ENCODE data around the gene RPL38. TPM values are rescaled to one million over a fixed set of nuclear protein-coding genes. Genes with fewer than 3 reads are reported as not detected.

RPL38 gene
- total and polyA plus RNA-seq, 5 donors: 647 to 1,420 (median 752) TPM

- no peaks in the 10 kb centered on the region for H3K27me3 ChIP-seq (ENCODE audit: control insufficient read depth, insufficient read depth)
- no peaks in the 10 kb centered on the region for H3K4me1 ChIP-seq (ENCODE audit: control insufficient read depth, insufficient read depth, low read length)
- H3K27ac ChIP-seq (ENCODE audit: low read length): no peak overlapping the region
- DNase-seq (peak in 1 of 3 donors; percentile 37), ATAC-seq (no peak)
- H3K9me3 ChIP-seq (ENCODE audit: control insufficient read depth, low read length): no peaks in the 10 kb centered on the region
- no peak overlapping the region for H3K4me3 ChIP-seq (ENCODE audit: low read length)
- 63% methylated on average over 13 of the region's 13 CpGs for WGBS
- intact Hi-C loops (cut with DNase I): loop anchor here (5.0 to 10.0 kb wide), 4 partner anchors 78 to 238 kb away; partner anchors contain the start of genes BTBD17 (in 2 of the 4) and GPR142 (in 2 of the 4)
Measured at GRCh38 chr17:74217037-74217730, 13.7 kb downstream of the RPL38 start.

GRCh38 chr17:74217888-74218287 lies 14.4 kb downstream of the RPL38 start:
- Histone ChIP-seq H3K27ac (ENCODE audit: low read length) (no peak overlapping the region), H3K4me3 (ENCODE audit: low read length) (no peak overlapping the region), H3K4me1 (ENCODE audit: control insufficient read depth, insufficient read depth, low read length) (no peaks in the 10 kb centered on the region), H3K27me3 (ENCODE audit: control insufficient read depth, insufficient read depth) (no peaks in the 10 kb centered on the region), H3K9me3 (ENCODE audit: control insufficient read depth, low read length) (no peaks in the 10 kb centered on the region)
- no peak for ATAC-seq
- DNase-seq: peak in 1 of 3 donors; percentile 31
- intact Hi-C loops (cut with DNase I): loop anchor here (5.0 to 10.0 kb wide), 4 partner anchors 77 to 237 kb away; partner anchors contain the start of genes BTBD17 (in 2 of the 4) and GPR142 (in 2 of the 4)
- WGBS: 85% methylated on average over 2 of the region's 2 CpGs

- Histone ChIP-seq H3K4me3 (ENCODE audit: low read length) (no peak overlapping the region), H3K27me3 (ENCODE audit: control insufficient read depth, insufficient read depth) (no peaks in the 10 kb centered on the region), H3K4me1 (ENCODE audit: control insufficient read depth, insufficient read depth, low read length) (no peaks in the 10 kb centered on the region), H3K9me3 (ENCODE audit: control insufficient read depth, low read length) (no peaks in the 10 kb centered on the region), H3K27ac (ENCODE audit: low read length) (no peak overlapping the region)
- WGBS: 59% methylated on average over 8 of the region's 8 CpGs
- intact Hi-C loops (cut with DNase I): loop anchor here (5.0 to 10.0 kb wide), 4 partner anchors 76 to 236 kb away; partner anchors contain the start of genes BTBD17 (in 2 of the 4) and GPR142 (in 2 of the 4)
- DNase-seq (peak in 2 of 3 donors; percentile 73 to 74), ATAC-seq (no peak)
Measured at GRCh38 chr17:74218436-74218835, 15.0 kb downstream of the RPL38 start.

GRCh38 chr17:74219576-74220133 lies 16.2 kb downstream of the RPL38 start:
- Histone ChIP-seq H3K4me1 (ENCODE audit: control insufficient read depth, insufficient read depth, low read length) (no peaks in the 10 kb centered on the region), H3K4me3 (ENCODE audit: low read length) (no peak overlapping the region), H3K27me3 (ENCODE audit: control insufficient read depth, insufficient read depth) (no peaks in the 10 kb centered on the region), H3K9me3 (ENCODE audit: control insufficient read depth, low read length) (no peaks in the 10 kb centered on the region), H3K27ac (ENCODE audit: low read length) (no peak overlapping the region)
- no peak for DNase-seq
- intact Hi-C loops (cut with DNase I): loop anchor here (5.0 to 10.0 kb wide), 4 partner anchors 75 to 235 kb away; partner anchors contain the start of genes BTBD17 (in 2 of the 4) and GPR142 (in 2 of the 4)
- no peak for ATAC-seq
- 82% methylated on average over 3 of the region's 3 CpGs for WGBS

GRCh38 chr17:74220219-74220618 lies 16.7 kb downstream of the RPL38 start:
- WGBS: 83% methylated on average over 2 of the region's 2 CpGs

GRCh38 chr17:74220946-74221818 lies 17.7 kb downstream of the RPL38 start:
- intact Hi-C loops (cut with DNase I): no loop called here
- peak in 1 of 3 donors; percentile 51 for DNase-seq
- no peak for ATAC-seq
- Histone ChIP-seq H3K4me3 (ENCODE audit: low read length) (no peak overlapping the region), H3K9me3 (ENCODE audit: control insufficient read depth, low read length) (no peaks in the 10 kb centered on the region), H3K27me3 (ENCODE audit: control insufficient read depth, insufficient read depth) (no peaks in the 10 kb centered on the region), H3K27ac (ENCODE audit: low read length) (no peak overlapping the region), H3K4me1 (ENCODE audit: control insufficient read depth, insufficient read depth, low read length) (no peaks in the 10 kb centered on the region)
- WGBS: 93% methylated on average over 16 of the region's 16 CpGs

More at GRCh38 chr17:74220219-74220618, 16.7 kb downstream of the RPL38 start:
- Histone ChIP-seq H3K4me3 (ENCODE audit: low read length) (no peak overlapping the region), H3K4me1 (ENCODE audit: control insufficient read depth, insufficient read depth, low read length) (no peaks in the 10 kb centered on the region), H3K27me3 (ENCODE audit: control insufficient read depth, insufficient read depth) (no peaks in the 10 kb centered on the region), H3K9me3 (ENCODE audit: control insufficient read depth, low read length) (no peaks in the 10 kb centered on the region), H3K27ac (ENCODE audit: low read length) (no peak overlapping the region)
- DNase-seq: no peak
- no peak for ATAC-seq
- intact Hi-C loops (cut with DNase I): no loop called here

- Histone ChIP-seq H3K9me3 (ENCODE audit: control insufficient read depth, low read length) (no peaks in the 10 kb centered on the region), H3K4me3 (ENCODE audit: low read length) (no peak overlapping the region), H3K27me3 (ENCODE audit: control insufficient read depth, insufficient read depth) (no peaks in the 10 kb centered on the region), H3K4me1 (ENCODE audit: control insufficient read depth, insufficient read depth, low read length) (no peaks in the 10 kb centered on the region), H3K27ac (ENCODE audit: low read length) (no peak overlapping the region)
- peak in 1 of 3 donors; percentile 35 for DNase-seq
- ATAC-seq: no peak
- intact Hi-C loops (cut with DNase I): no loop called here
- 93% methylated on average over 13 of the region's 13 CpGs for WGBS
Measured at GRCh38 chr17:74222399-74222798, 18.9 kb downstream of the RPL38 start.

- ATAC-seq: no peak
- H3K4me1 ChIP-seq (ENCODE audit: control insufficient read depth, insufficient read depth, low read length): no peaks in the 10 kb centered on the region
- no peaks in the 10 kb centered on the region for H3K9me3 ChIP-seq (ENCODE audit: control insufficient read depth, low read length)
- WGBS: 96% methylated on average over 14 of the region's 14 CpGs
- intact Hi-C loops (cut with DNase I): no loop called here
- DNase-seq: no peak
- no peaks in the 10 kb centered on the region for H3K27me3 ChIP-seq (ENCODE audit: control insufficient read depth, insufficient read depth)
- no peak overlapping the region for H3K4me3 ChIP-seq (ENCODE audit: low read length)
- no peak overlapping the region for H3K27ac ChIP-seq (ENCODE audit: low read length)
Measured at GRCh38 chr17:74223901-74224300, 20.4 kb downstream of the RPL38 start.

- intact Hi-C loops (cut with DNase I): no loop called here
- no peak for ATAC-seq
- WGBS: 91% methylated on average over 20 of the region's 20 CpGs
- Histone ChIP-seq H3K27ac (ENCODE audit: low read length) (no peak overlapping the region), H3K9me3 (ENCODE audit: control insufficient read depth, low read length) (no peaks in the 10 kb centered on the region), H3K27me3 (ENCODE audit: control insufficient read depth, insufficient read depth) (no peaks in the 10 kb centered on the region), H3K4me3 (ENCODE audit: low read length) (no peak overlapping the region), H3K4me1 (ENCODE audit: control insufficient read depth, insufficient read depth, low read length) (no peaks in the 10 kb centered on the region)
- DNase-seq: peak in 1 of 3 donors; percentile 38
Measured at GRCh38 chr17:74224959-74225725, 21.7 kb downstream of the RPL38 start.

GRCh38 chr17:74226252-74226651 lies 22.8 kb downstream of the RPL38 start:
- ATAC-seq: no peak
- H3K4me1 ChIP-seq (ENCODE audit: control insufficient read depth, insufficient read depth, low read length): no peaks in the 10 kb centered on the region
- H3K9me3 ChIP-seq (ENCODE audit: control insufficient read depth, low read length): no peaks in the 10 kb centered on the region
- H3K4me3 ChIP-seq (ENCODE audit: low read length): no peak overlapping the region
- no peak overlapping the region for H3K27ac ChIP-seq (ENCODE audit: low read length)
- WGBS: 65% methylated on average over 6 of the region's 6 CpGs
- intact Hi-C loops (cut with DNase I): no loop called here
- DNase-seq: peak in 1 of 3 donors; percentile 13
- H3K27me3 ChIP-seq (ENCODE audit: control insufficient read depth, insufficient read depth): no peaks in the 10 kb centered on the region

Data from right cardiac atrium (tissue), 5 donors.